SK-N-SH (cell line): ENCODE results near the gene CHGA.

Experiments
- NRF1 ChIP-seq: IDR thresholded peaks from 2 replicates; pipeline ENCODE4 v1.6.1; 2012; ENCODE audit warnings: low read depth, mild to moderate bottlenecking, low read length
- POLR2AphosphoS5 ChIP-seq: IDR thresholded peaks from 2 replicates; pipeline ENCODE4 v1.6.1; 2012; ENCODE audit warnings: low read depth, low read length
- YY1 ChIP-seq: IDR thresholded peaks from 2 replicates; pipeline ENCODE4 v1.4.0; 2012; ENCODE audit warnings: low read depth, mild to moderate bottlenecking

DNA sequence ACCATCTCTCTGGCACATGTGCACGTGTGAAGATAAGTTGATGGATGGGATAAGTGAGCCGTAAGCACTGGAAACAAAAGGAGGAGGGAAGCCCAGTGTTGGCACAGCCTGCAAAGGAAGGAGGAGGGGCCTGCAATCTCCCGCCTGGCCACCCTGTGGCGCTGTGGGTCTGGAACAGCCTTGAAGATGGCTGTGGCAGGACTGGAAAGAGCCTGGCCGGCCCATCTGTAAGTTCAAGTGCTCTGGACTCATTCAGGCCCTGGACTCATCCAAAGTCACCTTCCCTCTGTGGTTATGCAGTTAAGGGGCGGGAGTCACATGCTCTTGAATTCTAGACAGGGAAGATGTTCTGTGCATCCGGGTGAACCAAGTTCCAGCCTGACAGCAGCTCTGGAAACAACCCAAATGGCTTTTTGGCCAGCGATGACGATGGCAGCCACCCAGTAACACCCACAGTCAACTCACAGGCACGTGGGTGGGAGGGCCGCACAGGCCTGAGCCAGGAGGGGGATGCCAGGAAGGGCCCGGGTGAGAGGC, 50.4 kb downstream of the CHGA start:
- no peak for TF ChIP-seq YY1
- no peak for TF ChIP-seq POLR2AphosphoS5
- no peak for TF ChIP-seq NRF1
